Fibroblast of gingiva (primary cell): ENCODE results near the gene TET3.
"Not testable (repeated sequence)": the region's sequence is repeated elsewhere in the genome, so short reads cannot be mapped to it uniquely, and the experiment has no call there.

ENCODE experiments used
- DNase-seq: peaks from one replicate; pipeline ENCODE4 v3.0.0-alpha.2; 2011; ENCODE audit warnings: low read depth

The TET3 gene

DNA sequence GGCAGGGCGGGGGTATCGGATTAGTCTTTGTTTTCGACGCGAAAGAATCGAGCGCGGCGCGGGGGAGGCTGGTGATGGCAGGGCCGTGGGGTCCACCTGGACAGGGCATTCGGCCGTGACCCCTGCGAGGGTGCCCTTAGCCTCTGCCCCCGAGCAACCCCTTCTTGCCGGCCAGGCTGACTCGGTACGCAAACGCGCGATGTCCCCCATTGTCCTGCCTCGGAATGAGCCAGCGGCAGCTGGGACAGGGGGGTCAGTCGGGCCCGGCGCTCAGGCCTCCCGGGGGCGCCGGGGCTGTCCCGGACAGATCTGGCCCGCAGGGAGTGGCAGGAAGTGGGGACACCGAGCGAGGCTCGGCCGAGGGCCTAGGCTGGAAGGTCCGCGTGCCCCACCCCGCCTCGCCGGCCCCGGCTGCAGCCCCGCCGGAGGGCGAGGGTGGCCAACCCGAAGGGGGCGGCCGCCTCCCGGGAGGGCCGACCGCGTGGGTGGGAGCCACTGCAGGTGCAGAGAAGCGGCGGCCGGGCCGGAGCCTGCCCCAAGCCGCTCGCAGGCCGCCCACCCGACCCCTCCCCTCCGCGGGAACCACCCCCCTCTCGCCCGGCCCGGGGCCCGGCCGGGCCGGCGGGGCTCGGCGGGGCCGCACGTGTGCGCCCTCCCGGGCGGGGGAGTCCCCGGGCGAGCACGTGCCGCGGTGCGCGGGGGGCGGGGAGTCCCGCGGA lies at the start of gene TET3:
Gene TET3, plus strand, starts transcription at position 708 of the 719 bp plus-strand sequence. CDS start 1,494 bp downstream, outside the sequence.
- no peak for DNase-seq

DNA sequence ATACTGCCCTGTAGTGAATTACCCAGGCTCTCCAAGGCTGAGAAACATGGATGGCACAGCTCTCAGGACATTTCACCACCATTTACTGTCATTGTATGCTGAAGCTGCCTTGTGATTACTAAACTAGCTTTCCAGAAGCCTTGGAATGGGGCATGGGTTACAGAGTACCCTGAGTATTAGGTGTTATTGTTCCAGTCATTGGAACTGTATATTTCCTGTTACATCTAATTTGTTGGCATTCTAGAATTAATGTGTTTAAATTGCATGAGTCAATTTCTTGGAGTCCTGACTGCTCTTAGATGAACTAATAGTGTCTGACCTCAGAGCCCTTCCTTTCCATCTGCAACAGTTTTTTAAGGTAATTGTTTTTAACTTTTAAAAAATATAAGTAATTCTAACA lies 49.1 kb upstream of the TET3 start:
- DNase-seq = peak; percentile 90

DNA sequence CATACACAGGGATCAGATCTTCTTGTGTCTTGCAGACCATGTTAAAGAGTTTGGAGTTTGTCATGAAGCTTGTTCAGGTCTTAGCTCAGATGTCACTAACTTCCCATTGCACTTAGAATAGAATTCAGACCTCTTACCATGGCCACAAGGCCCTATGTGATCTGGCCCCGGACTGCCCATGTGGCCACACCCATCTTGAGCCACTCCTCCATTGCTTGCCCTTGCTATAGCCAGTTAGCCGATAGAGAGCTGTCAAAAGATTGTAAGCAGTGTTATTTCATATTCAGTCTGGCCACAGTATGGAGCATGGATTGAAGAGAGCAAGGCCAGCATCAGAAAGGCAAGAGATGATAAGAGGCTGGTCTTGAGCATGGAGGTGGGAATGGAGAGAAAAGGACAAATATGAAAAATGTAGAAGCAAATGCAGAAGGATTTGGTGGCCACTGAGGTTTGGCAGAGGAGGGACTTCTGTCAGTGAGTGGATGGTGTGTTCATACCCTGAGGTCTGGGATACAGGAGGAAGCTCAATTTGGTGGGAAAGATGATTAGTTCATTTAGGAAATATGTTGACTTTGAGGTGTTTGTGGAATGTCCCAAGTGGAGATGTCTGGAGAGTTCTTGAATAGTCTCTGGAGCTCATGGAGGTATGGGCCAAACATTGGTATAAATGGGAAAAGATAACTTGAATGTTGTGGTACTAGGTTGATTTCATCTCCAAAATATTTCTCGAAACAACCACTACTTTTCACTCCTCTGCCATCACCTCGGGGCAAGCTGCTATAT lies 47.4 kb upstream of the TET3 start:
- no peak for DNase-seq

DNA sequence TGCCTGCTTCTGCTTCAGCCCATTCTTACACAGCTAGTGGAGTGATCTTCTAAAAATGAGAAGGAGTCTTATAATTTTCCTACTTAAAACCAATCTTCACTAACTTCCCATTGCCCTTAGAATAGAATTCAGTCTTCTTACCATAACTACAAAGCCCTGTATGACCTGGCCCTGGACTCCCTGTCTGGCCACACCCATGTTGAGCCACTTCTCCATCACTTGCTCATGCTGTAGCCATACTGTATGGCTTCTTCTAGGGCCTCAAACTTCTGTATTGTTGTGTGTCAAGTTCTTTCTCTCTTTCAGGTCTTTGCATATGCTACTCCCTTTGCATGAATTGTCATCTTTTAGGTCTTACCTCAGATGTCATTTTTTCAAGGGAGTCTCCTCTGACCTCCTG lies 46.8 kb upstream of the TET3 start:
- DNase-seq = no peak

- DNase-seq = peak; percentile 24
These were observed 45.9 kb upstream of the TET3 start for GRCh38 chr2:73938718-73939352.

GRCh38 chr2:73939419-73939818 lies 45.3 kb upstream of the TET3 start:
- peak; percentile 49 for DNase-seq

- DNase-seq = not testable (repeated sequence)
These were observed 44.6 kb upstream of the TET3 start for GRCh38 chr2:73940066-73940465.

DNA sequence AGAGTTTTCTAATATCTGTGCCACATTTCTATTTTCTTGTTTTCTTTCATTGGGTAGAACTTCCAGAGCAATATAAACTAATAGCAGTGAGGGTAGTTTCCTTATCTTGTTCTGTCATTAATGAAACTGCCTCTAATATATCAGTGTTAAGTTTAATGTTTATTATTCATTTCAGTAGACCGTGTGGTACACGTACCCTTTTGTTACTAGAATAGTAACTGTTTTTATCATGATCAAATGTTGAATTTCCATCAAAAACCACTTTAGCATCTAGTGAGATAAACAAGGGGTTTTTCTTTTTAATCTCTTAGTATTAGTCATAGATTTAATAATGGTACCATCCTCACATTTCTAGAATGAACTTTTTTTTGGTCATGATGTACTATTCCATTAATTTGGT lies 42.0 kb upstream of the TET3 start:
- no peak for DNase-seq

DNA sequence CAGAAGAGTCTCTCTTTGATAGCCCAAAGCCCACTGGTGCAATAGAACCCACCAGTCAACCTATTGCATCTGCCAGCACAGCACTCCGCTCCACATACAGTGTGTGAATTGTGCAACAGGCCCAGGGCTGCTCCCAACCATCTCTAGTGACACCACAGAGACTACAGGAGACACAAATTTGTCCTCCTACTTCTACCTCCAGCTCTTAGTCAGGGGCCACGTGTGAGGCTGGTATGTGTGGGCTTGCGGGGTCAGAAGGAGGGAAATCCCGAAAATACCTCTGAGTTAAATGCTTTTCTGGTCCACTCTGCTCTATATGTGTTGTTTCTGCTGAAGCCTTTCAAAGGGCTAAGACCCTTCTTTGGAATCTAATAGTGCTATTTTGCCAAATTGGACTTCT lies 40.0 kb upstream of the TET3 start:
- DNase-seq = no peak

DNA sequence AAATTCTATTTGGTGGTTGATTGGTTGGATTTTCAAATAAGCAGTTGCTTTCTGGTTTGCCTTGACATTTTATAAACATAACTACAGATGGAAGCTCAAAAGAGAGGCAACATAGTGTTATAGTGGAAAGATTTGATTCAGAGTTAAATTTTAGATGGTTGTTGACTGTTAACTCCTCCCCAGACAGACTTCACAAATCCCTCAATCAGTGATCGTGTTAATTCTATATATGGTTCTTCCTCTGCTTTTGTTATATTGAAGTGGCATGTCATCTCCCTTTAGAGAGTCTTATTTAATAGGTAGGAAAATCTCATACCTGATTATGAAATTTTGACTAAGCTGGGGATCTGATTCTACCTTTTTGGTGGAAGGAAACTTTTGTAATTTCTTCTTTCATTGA lies 38.5 kb upstream of the TET3 start:
- no peak for DNase-seq

GRCh38 chr2:73946666-73947065 lies 38.0 kb upstream of the TET3 start:
- no peak for DNase-seq

- DNase-seq = no peak
These were observed 37.2 kb upstream of the TET3 start for GRCh38 chr2:73947412-73948018.

DNA sequence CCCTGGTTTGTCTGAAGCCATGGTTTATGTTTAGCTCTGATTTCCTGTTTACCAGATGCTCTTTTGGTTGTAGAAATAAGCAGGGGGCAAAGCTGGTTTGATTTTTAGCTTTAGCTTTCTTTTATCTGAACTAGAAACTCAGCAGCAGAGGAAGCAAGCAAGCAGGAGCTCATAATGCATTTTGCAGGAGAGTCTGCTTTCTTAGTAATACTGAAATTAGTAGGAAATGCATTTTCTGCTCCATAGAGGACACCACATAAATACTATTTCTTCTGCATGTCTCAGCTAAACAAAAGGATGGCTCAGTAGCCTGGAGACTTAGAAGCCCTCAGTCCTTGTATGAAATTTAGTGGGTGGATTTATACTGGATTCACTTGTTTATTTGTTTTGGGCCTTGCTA lies 34.9 kb upstream of the TET3 start:
- no peak for DNase-seq

- peak; percentile 36 for DNase-seq
These were observed 31.9 kb upstream of the TET3 start for GRCh38 chr2:73952499-73953446.

GRCh38 chr2:73956218-73956865 lies 28.4 kb upstream of the TET3 start:
- DNase-seq = no peak

DNA sequence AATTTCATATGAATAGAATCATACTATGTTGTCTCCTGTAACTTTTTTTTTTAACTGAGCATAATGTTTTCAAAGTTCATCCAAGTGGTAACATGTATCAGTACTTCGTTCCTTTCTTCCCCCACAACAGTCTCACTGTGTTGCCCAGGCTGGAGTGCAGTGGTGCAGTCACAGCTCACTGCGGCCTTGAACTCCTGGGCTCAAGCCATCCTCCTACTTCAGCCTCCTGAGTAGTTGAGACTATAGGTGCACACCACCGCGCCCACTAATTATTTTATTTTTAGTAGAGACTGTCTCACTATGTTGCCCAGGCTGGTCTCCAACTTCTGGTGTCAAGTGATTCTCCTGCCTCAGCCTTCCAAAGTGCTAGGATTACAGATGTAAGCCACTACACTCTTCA lies 23.4 kb upstream of the TET3 start:
- no peak for DNase-seq

GRCh38 chr2:73961823-73962615 lies 22.7 kb upstream of the TET3 start:
- no peak for DNase-seq

- DNase-seq = no peak
These were observed 21.9 kb upstream of the TET3 start for GRCh38 chr2:73962798-73963197.

- no peak for DNase-seq
These were observed 21.2 kb upstream of the TET3 start for GRCh38 chr2:73963385-73964120.
